Heart left ventricle (tissue), 16 donors: Measurements from ENCODE around the gene LAMA3. TPM values are rescaled to one million over a fixed set of nuclear protein-coding genes. Genes with fewer than 3 reads are reported as not detected.
A peak's percentile ranks its signal among the peaks of the same experiment; 100 is the strongest.

Experiments
- ATAC-seq, 4 donors: fragments of 200-7000 bp; cut with Tn5 transposase; one replicate each; pipeline ENCODE4 v1.9.1; 2020 to 2022; ENCODE audit warnings: moderate library complexity in 4 of 4, mild to moderate bottlenecking in 3 of 4, moderate number of reproducible peaks in 1 of 4
- DNase-seq, 5 donors: peaks; one replicate each; pipeline ENCODE4 v3.0.0-alpha.2; 2020
- H3K27ac ChIP-seq, 12 donors: fragments of 200-600 bp; sonication (generic) in 4 of 12; one replicate each; pipeline versions ENCODE4 v1.5.0 to v1.8.0; 2016 to 2022; ENCODE audit warnings: mild to moderate bottlenecking in 2 of 12
- H3K27me3 ChIP-seq, 9 donors: fragments of 200-600 bp; sonication (generic) in 2 of 9; one replicate each; pipeline versions ENCODE4 v1.5.1 to v1.8.0; 2016 to 2022; ENCODE audit warnings: mild to moderate bottlenecking in 3 of 9
- H3K36me3 ChIP-seq, 9 donors: fragments of 200-600 bp; sonication (generic) in 2 of 9; one replicate each; pipeline versions ENCODE4 v1.5.0 to v1.8.0; 2018 to 2022; ENCODE audit warnings: mild to moderate bottlenecking in 2 of 9
- H3K4me1 ChIP-seq, 12 donors: fragments of 200-600 bp; sonication (generic) in 4 of 12; one replicate each; pipeline versions ENCODE4 v1.5.0 to v1.8.0; 2016 to 2022; ENCODE audit warnings: mild to moderate bottlenecking in 3 of 12
- H3K4me3 ChIP-seq, 12 donors: fragments of 200-600 bp; sonication (generic) in 4 of 12; one replicate each; pipeline versions ENCODE4 v1.5.0 to v1.8.0; 2017 to 2022; ENCODE audit warnings: mild to moderate bottlenecking in 9 of 12, moderate library complexity in 4 of 12
- H3K9me3 ChIP-seq, 12 donors: fragments of 200-600 bp; sonication (generic) in 4 of 12; one replicate each; pipeline versions ENCODE4 v1.5.0 to v1.8.0; 2016 to 2022; ENCODE audit warnings: mild to moderate bottlenecking in 1 of 12
- POLR2A ChIP-seq, 2 donors: fragments of 450-650 bp; IDR thresholded peaks; one replicate each; pipeline ENCODE4 v1.6.1; 2017; ENCODE audit warnings: antibody characterized with exemption in 2 of 2, mild to moderate bottlenecking in 2 of 2, moderate library complexity in 2 of 2
- WGBS, 4 donors: extraction: QIAGEN DNeasy Blood & Tissue Kit in 2 of 4; methylation state at CpG; one replicate each; pipeline versions ENCODE4 v1.1.5 to v1.1.7; 2013 to 2018; 5-methylcytosine and 5-hydroxymethylcytosine counted together
- intact Hi-C, 10 donors: fragments of 100-400 bp; cut with DNase I; formaldehyde crosslinking; loops; one replicate each; pipeline versions ENCODE4 v1.11.1 to v1.14.2; 2022
- polyA plus RNA-seq, 2 donors: library from polyadenylated mRNA; stranded (reverse); fragments of 200-250 nt; gene quantifications; one replicate each; pipeline ENCODE4 v1.2.3, GENCODE V29; 2013
- total RNA-seq, 9 donors: library from RNA; depleted of rRNA in 2 of 9; stranded (reverse); fragments of >200 nt in 2 of 9; fragmentation: NEBNext Ultra II Directional in 3 of 9; extraction: Animal tissue kit (Norgen Biotek cat#: 25700) in 3 of 9; gene quantifications; one replicate each; pipeline versions ENCODE4 v1.1.0 to v1.2.4, GENCODE V29; 2016 to 2023
- TF ChIP-seq, protein P1 (sequence below), 12 donors: fragments of 200-600 bp; sonication (generic) in 4 of 12; IDR thresholded peaks; one replicate each; pipeline versions ENCODE4 v1.5.0 to v1.8.0; 2018 to 2022; ENCODE audit warnings: antibody characterized with exemption in 12 of 12, mild to moderate bottlenecking in 5 of 12
- donor health status: ischemic (EF 13 %, LVEDD 7.1; RV severe dilation, severe dysfunction).
- donor health status: healthy with polysubstance abuse.
- donor health status: DM: no; HTN: yes; CAD: no.
- donor health status: DM: no; HTN: no; CAD: no.
- donor health status: ischemic (EF 25% LVEDD 6.9; RV normal size, moderate dysfunction).
- donor health status: ischemic (EF 25% LVEDD 5.7; RV mildly dilated, moderate dysfunction).
- donor health status: healthy.
- donor health status: DM: yes; HTN: yes; CAD: no.
- donor health status: ischemic (EF 35%, LVEDD 5.7; RV mildly dilated, moderate dysfunction).
- donor health status: nonischemic (EF 11% LVEDD 7.7; RV severe dilation, severe dysfunction).
- donor health status: DM: yes; HTN: yes; CAD: no.
- donor health status: PGD.
- donor health status: ischemic (EF 29% LVEDD 5.4; RV normal size, mild dysfunction).
- donor health status: nonischemic (EF 23%, LVEDD 6.1; RV moderate dilation, normal function).

LAMA3 gene
- total and polyA plus RNA-seq, 11 donors = 1.2 to 6.6 (median 3.2) TPM

DNA sequence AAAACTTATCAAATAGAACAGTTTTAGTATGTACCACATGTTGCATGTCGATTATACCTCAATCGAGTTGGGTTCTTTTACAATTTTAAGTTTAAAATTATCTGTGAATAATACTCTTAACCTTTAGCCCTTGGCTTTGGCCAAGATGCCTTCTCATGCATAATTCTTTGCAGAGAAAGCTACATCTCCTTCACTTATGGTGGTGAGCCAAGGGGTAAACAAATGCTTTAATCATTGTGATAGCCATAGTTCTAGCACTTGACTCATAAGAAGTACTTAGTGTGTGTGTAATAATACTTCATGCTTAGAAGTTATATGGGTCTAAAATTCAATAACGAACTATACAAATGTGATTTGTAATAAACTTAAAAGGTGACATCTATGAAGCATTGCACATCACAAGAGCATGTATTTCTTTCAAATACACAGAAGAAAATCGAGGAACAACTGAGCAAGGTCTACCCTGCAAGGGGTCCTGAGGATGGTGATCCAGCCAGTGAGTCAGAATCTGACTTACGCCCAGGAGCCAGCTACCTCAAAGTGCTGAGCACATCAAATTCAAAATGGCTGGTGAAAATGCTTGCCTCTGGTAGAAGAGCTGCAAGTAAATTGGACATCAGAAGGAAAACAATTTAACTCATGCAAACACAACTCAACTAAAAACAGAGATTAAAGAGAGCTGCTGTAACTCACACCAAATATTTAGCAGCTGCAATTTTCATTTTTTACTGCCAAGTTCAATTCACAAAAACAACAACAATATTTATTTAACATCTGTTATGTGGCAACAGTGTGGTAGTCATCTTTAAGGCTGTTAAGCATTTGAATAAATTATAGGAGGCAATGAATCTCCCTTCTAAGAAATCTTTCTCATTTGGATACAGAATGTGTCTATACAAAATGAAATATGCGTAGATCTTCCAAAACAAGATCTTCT, 301.5 kb downstream of the LAMA3 start:
- no peaks in the 10 kb centered on the region for H3K9me3 ChIP-seq
- peaks cover 0 to 14% (median 4%) of the 10 kb centered on the region in 12 donors for H3K4me1 ChIP-seq
- no peak for TF ChIP-seq POLR2A (IDR thresholded peaks at IDR 0.05)
- TF ChIP-seq, protein P1, sequence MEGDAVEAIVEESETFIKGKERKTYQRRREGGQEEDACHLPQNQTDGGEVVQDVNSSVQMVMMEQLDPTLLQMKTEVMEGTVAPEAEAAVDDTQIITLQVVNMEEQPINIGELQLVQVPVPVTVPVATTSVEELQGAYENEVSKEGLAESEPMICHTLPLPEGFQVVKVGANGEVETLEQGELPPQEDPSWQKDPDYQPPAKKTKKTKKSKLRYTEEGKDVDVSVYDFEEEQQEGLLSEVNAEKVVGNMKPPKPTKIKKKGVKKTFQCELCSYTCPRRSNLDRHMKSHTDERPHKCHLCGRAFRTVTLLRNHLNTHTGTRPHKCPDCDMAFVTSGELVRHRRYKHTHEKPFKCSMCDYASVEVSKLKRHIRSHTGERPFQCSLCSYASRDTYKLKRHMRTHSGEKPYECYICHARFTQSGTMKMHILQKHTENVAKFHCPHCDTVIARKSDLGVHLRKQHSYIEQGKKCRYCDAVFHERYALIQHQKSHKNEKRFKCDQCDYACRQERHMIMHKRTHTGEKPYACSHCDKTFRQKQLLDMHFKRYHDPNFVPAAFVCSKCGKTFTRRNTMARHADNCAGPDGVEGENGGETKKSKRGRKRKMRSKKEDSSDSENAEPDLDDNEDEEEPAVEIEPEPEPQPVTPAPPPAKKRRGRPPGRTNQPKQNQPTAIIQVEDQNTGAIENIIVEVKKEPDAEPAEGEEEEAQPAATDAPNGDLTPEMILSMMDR (IDR thresholded peaks at IDR 0.05) = no peak
- intact Hi-C loops = no loop called here
- no peaks in the 10 kb centered on the region for H3K36me3 ChIP-seq
- H3K27me3 ChIP-seq = no peaks in the 10 kb centered on the region
- 79 to 91% (median 89%) methylated on average over 6 of the region's 6 CpGs for WGBS, 4 donors
- no peak overlapping the region for H3K27ac ChIP-seq
- no peak overlapping the region for H3K4me3 ChIP-seq
- DNase-seq (no peak), ATAC-seq (no peak)

DNA sequence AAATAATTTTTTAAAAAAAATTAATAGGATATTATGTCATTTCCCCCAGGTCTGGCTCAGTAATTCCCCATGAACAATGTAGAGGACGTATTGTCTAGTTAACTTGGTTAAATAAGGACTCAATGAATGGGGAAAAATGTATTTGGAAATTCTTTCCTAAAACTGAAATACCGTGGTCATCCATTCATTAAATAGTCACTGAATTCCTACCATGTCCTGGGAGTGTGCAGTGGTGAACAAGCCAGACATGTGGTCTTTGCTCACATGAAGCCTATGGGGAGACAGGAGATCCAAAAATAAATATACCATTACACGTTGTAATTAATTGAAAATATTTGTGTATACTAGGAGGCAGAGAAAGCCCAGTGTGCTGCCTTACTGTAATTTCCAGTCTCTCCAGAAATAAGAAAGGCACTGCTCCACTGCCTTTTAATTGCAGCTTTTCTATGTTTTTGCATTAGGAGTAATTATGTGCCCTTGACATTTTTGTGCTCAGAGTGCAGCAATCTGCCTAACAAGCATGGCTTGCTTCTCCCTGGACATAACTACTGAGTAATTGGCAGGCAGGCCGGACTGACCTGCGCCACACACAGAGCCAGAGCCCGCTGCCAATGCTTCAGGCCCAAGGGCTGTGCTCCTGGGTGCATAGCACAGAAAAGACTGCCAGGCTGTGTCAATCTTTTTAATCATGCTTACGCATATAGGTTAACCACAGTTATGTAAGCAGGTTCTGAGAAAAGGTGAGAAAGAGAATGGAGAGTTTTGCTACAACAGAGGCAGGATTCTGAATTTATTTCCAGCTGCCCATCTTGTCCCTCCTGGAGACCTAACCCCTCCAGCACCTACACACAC, 303.1 kb downstream of the LAMA3 start:
- DNase-seq (peak; percentile 39 to 73 (median 58)), ATAC-seq (peak; percentile 88 to 98 (median 94))
- 52 to 54% (median 53%) methylated on average over 7 of the region's 7 CpGs for WGBS, 4 donors
- H3K36me3 ChIP-seq = no peaks in the 10 kb centered on the region
- intact Hi-C loops = no loop called here
- TF ChIP-seq POLR2A (IDR thresholded peaks at IDR 0.05) = no peak
- TF ChIP-seq, protein P1 (IDR thresholded peaks at IDR 0.05) = no peak
- peaks cover 0 to 14% (median 4%) of the 10 kb centered on the region in 12 donors for H3K4me1 ChIP-seq
- H3K27ac ChIP-seq = peak overlapping the region in 6 of 12 donors; percentile 1 to 68 (median 51)
- H3K27me3 ChIP-seq = no peaks in the 10 kb centered on the region
- H3K9me3 ChIP-seq = no peaks in the 10 kb centered on the region
- no peak overlapping the region for H3K4me3 ChIP-seq

- ATAC-seq (peak in 1 of 4 donors; percentile 18), DNase-seq (no peak)
- WGBS, 4 donors = 77 to 88% (median 84%) methylated on average over 2 of the region's 2 CpGs
- no peaks in the 10 kb centered on the region for H3K36me3 ChIP-seq
- no peaks in the 10 kb centered on the region for H3K9me3 ChIP-seq
- intact Hi-C loops = no loop called here
- no peak overlapping the region for H3K4me3 ChIP-seq
- H3K27ac ChIP-seq = peak overlapping the region in 3 of 12 donors; percentile 1 to 68 (median 19)
- no peaks in the 10 kb centered on the region for H3K27me3 ChIP-seq
- H3K4me1 ChIP-seq = peaks cover 0 to 14% (median 4%) of the 10 kb centered on the region in 12 donors
- TF ChIP-seq, protein P1 (IDR thresholded peaks at IDR 0.05) = no peak
- TF ChIP-seq POLR2A (IDR thresholded peaks at IDR 0.05) = no peak
These were observed 303.7 kb downstream of the LAMA3 start for GRCh38 chr18:23992941-23993280.
